Measurements from ENCODE around the gene UBTF.

Gene UBTF

GRCh38 chr17:44197107-44197506 is 22.4 kb downstream of the UBTF start:
- no peak for FAIRE-seq

- no peak for FAIRE-seq
Measured at GRCh38 chr17:44193326-44194084, 26.0 kb downstream of the UBTF start.

- no peak for FAIRE-seq
Measured at GRCh38 chr17:44192750-44193149, 26.7 kb downstream of the UBTF start.

GRCh38 chr17:44191941-44192496 is 27.5 kb downstream of the UBTF start:
- FAIRE-seq = no peak

- FAIRE-seq = no peak
Measured at GRCh38 chr17:44191369-44191768, 28.1 kb downstream of the UBTF start.

GRCh38 chr17:44190481-44190880 is 29.0 kb downstream of the UBTF start:
- FAIRE-seq = no peak

- FAIRE-seq = no peak
Measured at GRCh38 chr17:44188576-44189403, 30.7 kb downstream of the UBTF start.

- no peak for FAIRE-seq
Measured at GRCh38 chr17:44187131-44187899, 32.2 kb downstream of the UBTF start.

- FAIRE-seq = peak; percentile 99
Measured at GRCh38 chr17:44186307-44187130, 33.0 kb downstream of the UBTF start, which contains the start of gene TMUB2. Gene TMUB2, plus strand, starts transcription at chr17:44186972. Its CDS starts 737 bp downstream, at chr17:44187709.

GRCh38 chr17:44184212-44184810 is 35.2 kb downstream of the UBTF start:
- FAIRE-seq = no peak

GRCh38 chr17:44183024-44183423 is 36.5 kb downstream of the UBTF start:
- no peak for FAIRE-seq

- no peak for FAIRE-seq
Measured at GRCh38 chr17:44178133-44178532, 41.3 kb downstream of the UBTF start.

GRCh38 chr17:44177640-44178039 is 41.8 kb downstream of the UBTF start:
- FAIRE-seq = no peak

GRCh38 chr17:44176671-44177501 is 42.6 kb downstream of the UBTF start:
- no peak for FAIRE-seq

- no peak for FAIRE-seq
Measured at GRCh38 chr17:44176257-44176656, 43.2 kb downstream of the UBTF start.

- FAIRE-seq = no peak
Measured at GRCh38 chr17:44174427-44174826, 45.0 kb downstream of the UBTF start.

GRCh38 chr17:44171931-44172455 is 47.5 kb downstream of the UBTF start:
- no peak for FAIRE-seq

- no peak for FAIRE-seq
Measured at GRCh38 chr17:44170499-44171201, 48.8 kb downstream of the UBTF start, which contains the start of gene ASB16. Gene ASB16, plus strand, starts transcription at chr17:44170704. Its CDS starts 86 bp downstream, at chr17:44170790.

- FAIRE-seq = no peak
Measured at GRCh38 chr17:44170135-44170498, 49.4 kb downstream of the UBTF start.

All from A204.1 (cell line).